Psoas muscle (tissue), 8 donors: ENCODE data around the gene PRRC1. TPM values are rescaled to one million over a fixed set of nuclear protein-coding genes. Genes with fewer than 3 reads are reported as not detected.

Experiments
- ATAC-seq, 4 donors: fragments of 200-7000 bp; cut with Tn5 transposase; one replicate each; pipeline ENCODE4 v1.9.1; 2020; ENCODE audit warnings: moderate library complexity in 3 of 4, mild to moderate bottlenecking in 2 of 4
- DNase-seq, 2 donors: peaks; one replicate each; pipeline ENCODE4 v3.0.0-alpha.2; 2020
- H3K27ac ChIP-seq: fragments of 200-600 bp; one replicate; pipeline ENCODE4 v1.8.0; 2022
- H3K27me3 ChIP-seq, 3 donors: fragments of 200-600 bp in 1 of 3; one replicate each; pipeline versions ENCODE4 v1.6.1 to v1.8.0; 2013 to 2022; ENCODE audit warnings: low read length in 2 of 3, mild to moderate bottlenecking in 2 of 3, moderate library complexity in 1 of 3; ENCODE audit not compliant: insufficient read depth in 3 of 3
- H3K36me3 ChIP-seq, 2 donors: fragments of 200-600 bp in 1 of 2; one replicate each; pipeline versions ENCODE4 v1.6.1 to v1.8.0; 2013 to 2022; ENCODE audit warnings: low read depth in 1 of 2, mild to moderate bottlenecking in 1 of 2, moderate library complexity in 1 of 2; ENCODE audit not compliant: insufficient read depth in 1 of 2
- H3K4me1 ChIP-seq: fragments of 200-600 bp; one replicate; pipeline ENCODE4 v1.8.0; 2022
- H3K4me3 ChIP-seq: fragments of 200-600 bp; one replicate; pipeline ENCODE4 v1.8.0; 2022; ENCODE audit warnings: mild to moderate bottlenecking
- H3K9me3 ChIP-seq: fragments of 200-600 bp; one replicate; pipeline ENCODE4 v1.8.0; 2022
- CTCF ChIP-seq: fragments of 200-600 bp; IDR thresholded peaks from one replicate; pipeline ENCODE4 v1.8.0; 2022; ENCODE audit warnings: antibody characterized with exemption
- WGBS, 3 donors: extraction: QIAGEN DNeasy Blood & Tissue Kit; methylation state at CpG; one replicate each; pipeline versions ENCODE4 v1.1.6 to v1.1.7; 2013; 5-methylcytosine and 5-hydroxymethylcytosine counted together
- intact Hi-C, 2 donors: fragments of 100-400 bp; cut with DNase I; formaldehyde crosslinking; loops; one replicate each; pipeline versions ENCODE4 v1.11.0 to v1.14.2; 2022
- polyA plus RNA-seq, 3 donors: library from polyadenylated mRNA; stranded (reverse); fragments of 200-250 nt; gene quantifications; one replicate each; pipeline ENCODE4 v1.2.3, GENCODE V29; 2013
- total RNA-seq, 4 donors: library from RNA; stranded (reverse); fragmentation: NEBNext Ultra II Directional in 2 of 4; extraction: Animal tissue kit (Norgen Biotek cat#: 25700) in 2 of 4; gene quantifications; one replicate each; pipeline versions ENCODE4 v1.2.1 to v1.2.4, GENCODE V29; 2021 to 2023
- donor health status: healthy with polysubstance abuse.
- donor health status: DM: no; HTN: no; CAD: no; lungs with moderate emphysema.
- donor health status: Bipolar disorder and iron deficiency.
- donor health status: healthy.
- donor health status: DM: yes; HTN: yes; CAD: no.
- donor health status: DM: no; HTN: no; CAD: no.
- donor health status: DM: no; HTN: no; CAD: no.
- donor health status: DM: yes; HTN: yes; CAD: no.

PRRC1 gene
- total and polyA plus RNA-seq, 7 donors, result 7.0 to 26.6 (median 14.4) TPM

DNA sequence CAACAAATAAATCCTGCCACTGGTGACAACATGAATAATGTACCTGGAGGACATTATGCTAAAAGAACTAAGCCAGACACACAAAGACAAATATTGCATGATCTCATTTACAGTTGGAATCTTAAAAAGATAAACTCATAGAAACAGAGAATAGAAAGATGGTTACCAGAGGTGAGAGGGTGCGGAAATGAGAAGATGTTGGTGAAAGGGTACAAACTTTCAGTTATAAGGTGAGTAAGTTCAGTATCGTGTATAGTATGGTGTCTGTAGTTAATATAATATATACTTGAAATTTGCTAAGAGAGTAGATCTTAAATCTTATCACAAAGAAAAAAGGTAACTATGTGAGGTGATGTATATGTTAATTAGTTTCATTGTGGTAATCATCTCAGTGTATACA is 63.3 kb downstream of the PRRC1 start:
- H3K4me1 ChIP-seq, result peaks cover 13% of the 10 kb centered on the region
- ATAC-seq, result no peak
- no peak for TF ChIP-seq CTCF
- H3K27me3 ChIP-seq, result no peaks in the 10 kb centered on the region
- intact Hi-C loops, result loop anchor here (5.0 to 10.0 kb wide), 2 partner anchors 114 to 122 kb away; partner anchors contain the start of gene CCDC192 (in 1 of the 2)
- DNase-seq, result no peak
- H3K9me3 ChIP-seq, result peaks cover 8% of the 10 kb centered on the region
- no peak overlapping the region for H3K27ac ChIP-seq
- no peaks in the 10 kb centered on the region for H3K36me3 ChIP-seq
- H3K4me3 ChIP-seq, result no peak overlapping the region
- WGBS, 3 donors, result 95 to 97% (median 97%) methylated on average over 2 of the region's 2 CpGs

- no peak for TF ChIP-seq CTCF
- H3K27me3 ChIP-seq, result no peaks in the 10 kb centered on the region
- DNase-seq, result no peak
- WGBS, 3 donors, result 96 to 100% (median 97%) methylated on average over 2 of the region's 2 CpGs
- H3K4me1 ChIP-seq, result peaks cover 13% of the 10 kb centered on the region
- no peak overlapping the region for H3K4me3 ChIP-seq
- no peak overlapping the region for H3K27ac ChIP-seq
- no peaks in the 10 kb centered on the region for H3K36me3 ChIP-seq
- intact Hi-C loops, result loop anchor here (5.0 to 10.0 kb wide), 2 partner anchors 113 to 121 kb away; partner anchors contain the start of gene CCDC192 (in 1 of the 2)
- no peak for ATAC-seq
- H3K9me3 ChIP-seq, result peaks cover 6% of the 10 kb centered on the region
These were observed 64.0 kb downstream of the PRRC1 start for GRCh38 chr5:127581450-127581849.

- Histone ChIP-seq H3K4me1 (peaks cover 13% of the 10 kb centered on the region), H3K36me3 (no peaks in the 10 kb centered on the region), H3K27ac (peak overlapping the region; percentile 80), H3K4me3 (no peak overlapping the region), H3K27me3 (no peaks in the 10 kb centered on the region), H3K9me3 (no peaks in the 10 kb centered on the region)
- ATAC-seq, result peak; percentile 94 to 100 (median 98)
- WGBS, 3 donors, result 16 to 47% (median 23%) methylated on average over 3 of the region's 3 CpGs
- TF ChIP-seq CTCF, result peak; percentile 45
- intact Hi-C loops, result loop anchor here (5.0 to 10.0 kb wide), 2 partner anchors 112 to 119 kb away; partner anchors contain the start of gene CCDC192 (in 1 of the 2)
- no peak for DNase-seq
These were observed 65.4 kb downstream of the PRRC1 start for GRCh38 chr5:127582773-127583370.

GRCh38 chr5:127583866-127584265 is 66.4 kb downstream of the PRRC1 start:
- 78 to 85% (median 83%) methylated on average over 1 of the region's 1 CpG for WGBS, 3 donors
- H3K4me1 ChIP-seq, result peaks cover 13% of the 10 kb centered on the region
- no peaks in the 10 kb centered on the region for H3K36me3 ChIP-seq
- DNase-seq (no peak), ATAC-seq (no peak)
- no peak for TF ChIP-seq CTCF
- no peaks in the 10 kb centered on the region for H3K27me3 ChIP-seq
- H3K27ac ChIP-seq, result peak overlapping the region; percentile 80
- intact Hi-C loops, result loop anchor here (5.0 to 10.0 kb wide), 2 partner anchors 111 to 118 kb away; partner anchors contain the start of gene CCDC192 (in 1 of the 2)
- no peak overlapping the region for H3K4me3 ChIP-seq
- no peaks in the 10 kb centered on the region for H3K9me3 ChIP-seq
